CD14-positive monocyte (primary cell): ENCODE measurements around the gene SGPL1. TPM values are rescaled to one million over a fixed set of nuclear protein-coding genes. Genes with fewer than 3 reads are reported as not detected.

Source experiments
- DNase-seq, 3 donors: peaks; one replicate each; pipeline ENCODE4 v3.0.0-alpha.2; 2011 to 2022
- H2AFZ ChIP-seq: 2 replicates; pipeline ENCODE4 v1.6.0; 2012; ENCODE audit warnings: mild to moderate bottlenecking, low read depth, low read length, inconsistent platforms; ENCODE audit not compliant: insufficient read depth, poor library complexity, severe bottlenecking
- H3K27ac ChIP-seq, 2 donors: 1 replicate in 1 of 2; 2 replicates in 1 of 2; pipeline ENCODE4 v1.5.1; 2012 to 2013; ENCODE audit warnings: low read length in 2 of 2, control low read depth in 1 of 2, inconsistent platforms in 1 of 2, low read depth in 1 of 2, mild to moderate bottlenecking in 1 of 2
- H3K27me3 ChIP-seq, 2 donors: one replicate each; pipeline versions ENCODE4 v1.6.0 to v1.6.1; 2011 to 2013; ENCODE audit warnings: low read length in 2 of 2; ENCODE audit not compliant: control insufficient read depth in 2 of 2, insufficient read depth in 2 of 2
- H3K36me3 ChIP-seq, 2 donors: replicated peaks in 1 of 2; 1 replicate in 1 of 2; 2 replicates in 1 of 2; pipeline versions ENCODE4 v1.5.1 to v1.6.1; 2012 to 2013; ENCODE audit warnings: low read length in 2 of 2, control low read depth in 1 of 2, inconsistent platforms in 1 of 2, mild to moderate bottlenecking in 1 of 2; ENCODE audit not compliant: insufficient read depth in 2 of 2, control insufficient read depth in 1 of 2
- H3K4me1 ChIP-seq, 2 donors: 1 replicate in 1 of 2; 2 replicates in 1 of 2; pipeline versions ENCODE4 v1.5.1 to v1.6.1; 2012 to 2013; ENCODE audit warnings: low read length in 2 of 2, control low read depth in 1 of 2, inconsistent platforms in 1 of 2, mild to moderate bottlenecking in 1 of 2, moderate library complexity in 1 of 2; ENCODE audit not compliant: insufficient read depth in 2 of 2, control insufficient read depth in 1 of 2
- H3K4me2 ChIP-seq: replicated peaks from 2 replicates; pipeline ENCODE3; 2012; ENCODE audit warnings: low read length, moderate library complexity, mild to moderate bottlenecking; ENCODE audit not compliant: poor library complexity, severe bottlenecking; ENCODE audit errors: extremely low read depth
- H3K4me3 ChIP-seq, 3 experiments: fragments of 200-600 bp in 1 of 3; sonication (generic) in 1 of 3; replicated peaks in 1 of 3; 1 replicate in 2 of 3; 2 replicates in 1 of 3; pipeline ENCODE4 v1.5.1; 2011 to 2013; ENCODE audit warnings: low read length in 3 of 3, mild to moderate bottlenecking in 3 of 3, control low read depth in 2 of 3, low read depth in 2 of 3, inconsistent platforms in 1 of 3, moderate library complexity in 1 of 3
- H3K79me2 ChIP-seq: 2 replicates; pipeline ENCODE4 v1.6.0; 2012; ENCODE audit warnings: mild to moderate bottlenecking, control low read depth, inconsistent platforms, low read length, moderate library complexity; ENCODE audit not compliant: insufficient read depth
- H3K9ac ChIP-seq: 2 replicates; pipeline ENCODE4 v1.6.0; 2017; ENCODE audit warnings: low read length, mild to moderate bottlenecking; ENCODE audit not compliant: insufficient read depth, poor library complexity, severe bottlenecking
- H3K9me3 ChIP-seq, 2 donors: replicated peaks in 1 of 2; 1 replicate in 1 of 2; 2 replicates in 1 of 2; pipeline versions ENCODE4 v1.5.1 to v1.6.1; 2012 to 2013; ENCODE audit warnings: low read length in 2 of 2, control low read depth in 1 of 2; ENCODE audit not compliant: control insufficient read depth in 1 of 2, insufficient read depth in 1 of 2
- H4K20me1 ChIP-seq: 2 replicates; pipeline ENCODE4 v1.6.0; 2012; ENCODE audit warnings: mild to moderate bottlenecking, low read length, control low read depth, moderate library complexity; ENCODE audit not compliant: insufficient read depth
- H3K27ac Mint-ChIP-seq, 7 donors: one replicate each; pipeline ENCODE4 v1.8.0; 2020; ENCODE audit warnings: mild to moderate bottlenecking in 7 of 7, mixed read lengths in 7 of 7, moderate library complexity in 6 of 7, inconsistent platforms in 2 of 7
- H3K27me3 Mint-ChIP-seq, 3 donors: one replicate each; pipeline ENCODE4 v1.8.0; 2021 to 2022; ENCODE audit warnings: low read depth in 3 of 3, mild to moderate bottlenecking in 3 of 3, mixed read lengths in 3 of 3, moderate library complexity in 3 of 3, inconsistent platforms in 1 of 3
- H3K36me3 Mint-ChIP-seq, 2 donors: one replicate each; pipeline ENCODE4 v1.8.0; 2020; ENCODE audit warnings: mixed read lengths in 2 of 2, inconsistent platforms in 1 of 2, mild to moderate bottlenecking in 1 of 2
- H3K4me1 Mint-ChIP-seq: one replicate; pipeline ENCODE4 v1.8.0; 2020; ENCODE audit warnings: mild to moderate bottlenecking, mixed read lengths
- H3K4me3 Mint-ChIP-seq, 2 donors: one replicate each; pipeline ENCODE4 v1.8.0; 2020; ENCODE audit warnings: mild to moderate bottlenecking in 2 of 2, mixed read lengths in 2 of 2, moderate library complexity in 1 of 2
- H3K9me3 Mint-ChIP-seq, 7 donors: one replicate each; pipeline ENCODE4 v1.8.0; 2020 to 2022; ENCODE audit warnings: mixed read lengths in 7 of 7, mild to moderate bottlenecking in 6 of 7, moderate library complexity in 6 of 7, inconsistent platforms in 2 of 7
- WGBS: methylation state at CpG from one replicate; pipeline ENCODE4 v1.1.5; 2013; ENCODE audit warnings: missing lambda C conversion rate; ENCODE audit not compliant: insufficient coverage; 5-methylcytosine and 5-hydroxymethylcytosine counted together
- intact Hi-C, 2 donors: fragments of 100-400 bp; cut with micrococcal nuclease; formaldehyde crosslinking; loops; one replicate each; pipeline versions ENCODE4 v1.15.0 to v1.15.1; 2023
- polyA plus RNA-seq, 3 donors: library from polyadenylated mRNA; depleted of rRNA in 1 of 3; unstranded in 2 of 3; stranded (reverse) in 1 of 3; fragments of 300-500 nt in 2 of 3; fragments of >200 nt in 1 of 3; fragmentation: Illumina TruSeq in 2 of 3; gene quantifications; 1 replicate in 2 of 3; 2 replicates in 1 of 3; pipeline ENCODE4 v1.2.3, GENCODE V29; 2012 to 2021
- TF ChIP-seq, protein P1 (sequence below): fragments of 200-600 bp; IDR thresholded peaks from one replicate; pipeline ENCODE4 v1.8.0; 2022; ENCODE audit warnings: antibody characterized with exemption, mild to moderate bottlenecking

The SGPL1 gene
- polyA plus RNA-seq, 3 donors, result 16.6 to 26.8 (median 26.1) TPM

- Histone ChIP-seq H3K27me3 (no peaks in the 10 kb centered on the region), H2AFZ (no peak overlapping the region), H3K4me2 (no peak overlapping the region), H3K4me1 (no peaks in the 10 kb centered on the region), H3K79me2 (no peaks in the 10 kb centered on the region), H3K9me3 (no peaks in the 10 kb centered on the region), H3K9ac (no peak overlapping the region), H3K27ac (no peak overlapping the region), H3K4me3 (no peak overlapping the region), H4K20me1 (no peaks in the 10 kb centered on the region), H3K36me3 (no peaks in the 10 kb centered on the region)
- DNase-seq, result no peak
- H3K36me3 Mint-ChIP-seq, result no peaks in the 10 kb centered on the region
- peaks cover 0 to 1% (median 0%) of the 10 kb centered on the region in 7 donors for H3K9me3 Mint-ChIP-seq
- peak overlapping the region in 1 of 7 donors; percentile 65 for H3K27ac Mint-ChIP-seq
- intact Hi-C loops, result no loop called here
- peaks cover 4% of the 10 kb centered on the region for H3K4me1 Mint-ChIP-seq
- peaks cover 3 to 8% (median 6%) of the 10 kb centered on the region in 3 donors for H3K27me3 Mint-ChIP-seq
- TF ChIP-seq, protein P1, sequence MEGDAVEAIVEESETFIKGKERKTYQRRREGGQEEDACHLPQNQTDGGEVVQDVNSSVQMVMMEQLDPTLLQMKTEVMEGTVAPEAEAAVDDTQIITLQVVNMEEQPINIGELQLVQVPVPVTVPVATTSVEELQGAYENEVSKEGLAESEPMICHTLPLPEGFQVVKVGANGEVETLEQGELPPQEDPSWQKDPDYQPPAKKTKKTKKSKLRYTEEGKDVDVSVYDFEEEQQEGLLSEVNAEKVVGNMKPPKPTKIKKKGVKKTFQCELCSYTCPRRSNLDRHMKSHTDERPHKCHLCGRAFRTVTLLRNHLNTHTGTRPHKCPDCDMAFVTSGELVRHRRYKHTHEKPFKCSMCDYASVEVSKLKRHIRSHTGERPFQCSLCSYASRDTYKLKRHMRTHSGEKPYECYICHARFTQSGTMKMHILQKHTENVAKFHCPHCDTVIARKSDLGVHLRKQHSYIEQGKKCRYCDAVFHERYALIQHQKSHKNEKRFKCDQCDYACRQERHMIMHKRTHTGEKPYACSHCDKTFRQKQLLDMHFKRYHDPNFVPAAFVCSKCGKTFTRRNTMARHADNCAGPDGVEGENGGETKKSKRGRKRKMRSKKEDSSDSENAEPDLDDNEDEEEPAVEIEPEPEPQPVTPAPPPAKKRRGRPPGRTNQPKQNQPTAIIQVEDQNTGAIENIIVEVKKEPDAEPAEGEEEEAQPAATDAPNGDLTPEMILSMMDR, result no peak
- 100% methylated on average over 2 of the region's 4 CpGs for WGBS
- H3K4me3 Mint-ChIP-seq, result no peak overlapping the region
Measured at GRCh38 chr10:70920519-70920918, 104.8 kb downstream of the SGPL1 start.

DNA sequence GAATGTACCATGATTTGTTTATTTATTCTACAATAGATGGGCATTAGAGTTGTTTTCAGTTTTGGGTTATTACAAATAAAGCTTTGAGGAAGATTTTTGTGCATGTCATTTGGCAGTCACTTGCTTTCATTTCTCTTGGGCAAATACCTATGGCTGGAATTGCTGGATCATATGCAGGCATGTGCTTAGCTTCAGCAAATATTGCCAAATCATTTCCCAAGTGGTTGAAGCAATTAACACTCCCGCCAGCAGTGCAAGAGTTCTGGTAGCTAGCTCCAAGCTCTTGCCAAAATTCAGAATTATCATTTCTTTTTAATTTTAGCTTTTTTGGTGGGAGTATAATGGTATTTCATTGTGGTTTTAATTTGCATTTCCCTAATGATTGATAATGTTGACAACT, 105.5 kb downstream of the SGPL1 start:
- no peaks in the 10 kb centered on the region for H3K79me2 ChIP-seq
- Mint-ChIP-seq H3K36me3 (no peaks in the 10 kb centered on the region), H3K4me1 (peaks cover 5% of the 10 kb centered on the region), H3K27me3 (peaks cover 2 to 8% (median 6%) of the 10 kb centered on the region in 3 donors), H3K9me3 (peaks cover 0 to 1% (median 0%) of the 10 kb centered on the region in 7 donors), H3K27ac (no peak overlapping the region), H3K4me3 (no peak overlapping the region)
- H3K36me3 ChIP-seq, result no peaks in the 10 kb centered on the region
- no peak overlapping the region for H3K4me3 ChIP-seq
- H2AFZ ChIP-seq, result no peak overlapping the region
- no peak for DNase-seq
- no peaks in the 10 kb centered on the region for H3K27me3 ChIP-seq
- no peaks in the 10 kb centered on the region for H4K20me1 ChIP-seq
- H3K4me2 ChIP-seq, result no peak overlapping the region
- no peak overlapping the region for H3K27ac ChIP-seq
- H3K9me3 ChIP-seq, result no peaks in the 10 kb centered on the region
- H3K9ac ChIP-seq, result no peak overlapping the region
- intact Hi-C loops, result no loop called here
- H3K4me1 ChIP-seq, result no peaks in the 10 kb centered on the region
- no CpG with 5 or more reads among the region's 1 CpG for WGBS
- TF ChIP-seq, protein P1, result no peak
